PC-9 (cell line): Measurements from ENCODE around the gene E4F1.

Experiments used
- EZH2 ChIP-seq: fragments of 200-600 bp; sonication (generic); IDR thresholded peaks from 2 replicates; pipeline ENCODE4 v1.8.0; 2017; ENCODE audit warnings: antibody characterized with exemption, low read depth
- TF ChIP-seq, protein P1 (sequence below): fragments of 200-600 bp; sonication (generic); conservative IDR thresholded peaks from 2 replicates; pipeline ENCODE4 v1.6.1; 2017; ENCODE audit warnings: mixed run types, antibody characterized with exemption, mild to moderate bottlenecking, moderate library complexity

DNA sequence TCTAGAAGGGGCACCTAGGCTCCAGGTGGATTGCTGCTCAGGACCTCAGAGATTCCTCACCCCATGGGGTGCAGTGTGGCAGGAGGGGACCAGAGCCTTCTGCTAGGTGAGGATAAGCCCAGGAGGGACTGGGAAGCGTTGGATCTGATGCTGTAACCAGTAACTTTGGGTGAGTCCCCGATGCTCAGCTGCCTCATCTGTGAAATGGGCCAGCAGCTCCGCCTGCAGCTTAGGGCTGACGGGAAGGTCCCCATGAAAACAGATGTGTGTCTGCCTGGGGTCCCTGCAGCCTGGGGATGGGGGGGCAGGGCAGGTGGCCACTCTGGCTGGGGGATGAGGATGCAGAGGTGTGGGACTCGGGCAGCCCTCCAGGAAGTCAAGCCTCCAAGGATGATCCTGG is 24.3 kb upstream of the E4F1 start:
- TF ChIP-seq, protein P1, sequence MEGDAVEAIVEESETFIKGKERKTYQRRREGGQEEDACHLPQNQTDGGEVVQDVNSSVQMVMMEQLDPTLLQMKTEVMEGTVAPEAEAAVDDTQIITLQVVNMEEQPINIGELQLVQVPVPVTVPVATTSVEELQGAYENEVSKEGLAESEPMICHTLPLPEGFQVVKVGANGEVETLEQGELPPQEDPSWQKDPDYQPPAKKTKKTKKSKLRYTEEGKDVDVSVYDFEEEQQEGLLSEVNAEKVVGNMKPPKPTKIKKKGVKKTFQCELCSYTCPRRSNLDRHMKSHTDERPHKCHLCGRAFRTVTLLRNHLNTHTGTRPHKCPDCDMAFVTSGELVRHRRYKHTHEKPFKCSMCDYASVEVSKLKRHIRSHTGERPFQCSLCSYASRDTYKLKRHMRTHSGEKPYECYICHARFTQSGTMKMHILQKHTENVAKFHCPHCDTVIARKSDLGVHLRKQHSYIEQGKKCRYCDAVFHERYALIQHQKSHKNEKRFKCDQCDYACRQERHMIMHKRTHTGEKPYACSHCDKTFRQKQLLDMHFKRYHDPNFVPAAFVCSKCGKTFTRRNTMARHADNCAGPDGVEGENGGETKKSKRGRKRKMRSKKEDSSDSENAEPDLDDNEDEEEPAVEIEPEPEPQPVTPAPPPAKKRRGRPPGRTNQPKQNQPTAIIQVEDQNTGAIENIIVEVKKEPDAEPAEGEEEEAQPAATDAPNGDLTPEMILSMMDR = no peak
- no peak for TF ChIP-seq EZH2
